ENCODE measurements around the gene NSUN4. TPM values are rescaled to one million over a fixed set of nuclear protein-coding genes. Genes with fewer than 3 reads are reported as not detected.

Gene NSUN4
- total RNA-seq, 3 donors from 2014 or later: 17.1 to 26.8 (median 22.9) TPM

- H3K4me3 ChIP-seq: no peak overlapping the region
- H3K27ac ChIP-seq: no peak overlapping the region
- intact Hi-C loops (cut with DNase I; ENCODE audit: low total_unique reads): no loop called here
- H3K9me3 ChIP-seq: peaks cover 5 to 8% of the 10 kb centered on the region in 2 donors
- H3K27me3 ChIP-seq: no peaks in the 10 kb centered on the region
- DNase-seq (ENCODE audit: low spot score in 2 of 2): no peak
- peaks cover 4 to 6% of the 10 kb centered on the region in 2 donors for H3K4me1 ChIP-seq
- no peak for TF ChIP-seq POLR2AphosphoS5 (IDR thresholded peaks at IDR 0.05)
- no peaks in the 10 kb centered on the region for H3K36me3 ChIP-seq
Measured at GRCh38 chr1:46396441-46397398, 56.1 kb downstream of the NSUN4 start.

- Histone ChIP-seq H3K36me3 (no peaks in the 10 kb centered on the region), H3K4me1 (peaks cover 4 to 6% of the 10 kb centered on the region in 2 donors), H3K4me3 (no peak overlapping the region), H3K9me3 (no peaks in the 10 kb centered on the region), H3K27me3 (no peaks in the 10 kb centered on the region), H3K27ac (no peak overlapping the region)
- intact Hi-C loops (cut with DNase I; ENCODE audit: low total_unique reads): no loop called here
- TF ChIP-seq CTCF (IDR thresholded peaks at IDR 0.05): no peak
- TF ChIP-seq POLR2A (IDR thresholded peaks at IDR 0.05): no peak
- DNase-seq (ENCODE audit: low spot score in 2 of 2): no peak
Measured at GRCh38 chr1:46399307-46399706, 58.7 kb downstream of the NSUN4 start.

GRCh38 chr1:46400421-46400820 is 59.8 kb downstream of the NSUN4 start:
- no peaks in the 10 kb centered on the region for H3K27me3 ChIP-seq
- no peak for DNase-seq (ENCODE audit: low spot score in 2 of 2)
- no peak overlapping the region for H3K4me3 ChIP-seq
- H3K27ac ChIP-seq: no peak overlapping the region
- peaks cover 0 to under 1% of the 10 kb centered on the region in 2 donors for H3K4me1 ChIP-seq
- no peaks in the 10 kb centered on the region for H3K36me3 ChIP-seq
- no peaks in the 10 kb centered on the region for H3K9me3 ChIP-seq
- TF ChIP-seq CTCF (IDR thresholded peaks at IDR 0.05): no peak
- TF ChIP-seq POLR2AphosphoS5 (IDR thresholded peaks at IDR 0.05): no peak
- no peak for TF ChIP-seq POLR2A (IDR thresholded peaks at IDR 0.05)
- intact Hi-C loops (cut with DNase I; ENCODE audit: low total_unique reads): no loop called here

- intact Hi-C loops (cut with DNase I; ENCODE audit: low total_unique reads): no loop called here
- Histone ChIP-seq H3K4me1 (no peaks in the 10 kb centered on the region), H3K4me3 (no peak overlapping the region), H3K9me3 (no peaks in the 10 kb centered on the region), H3K36me3 (no peaks in the 10 kb centered on the region), H3K27me3 (no peaks in the 10 kb centered on the region), H3K27ac (peak overlapping the region; percentile 57 to 58)
- TF ChIP-seq POLR2AphosphoS5 (IDR thresholded peaks at IDR 0.05) (no peak), CTCF (IDR thresholded peaks at IDR 0.05) (no peak), POLR2A (IDR thresholded peaks at IDR 0.05) (no peak)
- no peak for DNase-seq (ENCODE audit: low spot score in 2 of 2)
Measured at GRCh38 chr1:46401154-46401913, 60.7 kb downstream of the NSUN4 start.

GRCh38 chr1:46401964-46402626 is 61.5 kb downstream of the NSUN4 start:
- Histone ChIP-seq H3K27me3 (no peaks in the 10 kb centered on the region), H3K36me3 (no peaks in the 10 kb centered on the region), H3K27ac (peak overlapping the region; percentile 57 to 58), H3K9me3 (no peaks in the 10 kb centered on the region), H3K4me1 (no peaks in the 10 kb centered on the region), H3K4me3 (peak overlapping the region in 2 of 3 donors; percentile 28 to 46)
- TF ChIP-seq POLR2A (IDR thresholded peaks at IDR 0.05) (no peak), POLR2AphosphoS5 (IDR thresholded peaks at IDR 0.05) (peak; percentile 30 to 64 (median 41))
- DNase-seq (ENCODE audit: low spot score in 2 of 2): peak; percentile 81 to 88
- intact Hi-C loops (cut with DNase I; ENCODE audit: low total_unique reads): no loop called here
